Measurements from ENCODE around the gene ATP8A2. TPM values are rescaled to one million over a fixed set of nuclear protein-coding genes. Genes with fewer than 3 reads are reported as not detected.

Gene ATP8A2
- total and polyA plus RNA-seq, 2 of the 4 experiments (the other 2 are of a cell fraction) = 0.02 to 0.18 TPM

GRCh38 chr13:25811506-25811905, 439.7 kb downstream of the ATP8A2 start:
- Histone ChIP-seq H3K9me1 (ENCODE audit: insufficient read depth, low read length) (no peaks in the 10 kb centered on the region), H3K14ac (replicated peaks; ENCODE audit: low read depth, low read length) (no peak overlapping the region), H3K27me3 (ENCODE audit: control insufficient read depth, insufficient read depth, low read length) (no peaks in the 10 kb centered on the region), H3K23ac (ENCODE audit: low read depth, low read length) (no peak overlapping the region), H3K56ac (ENCODE audit: extremely low read depth, insufficient read depth, low read length) (no peak overlapping the region), H3K9me3 (ENCODE audit: control insufficient read depth, insufficient read depth, low read length) (0 out of 2 replicates have a peak, but pooled peaks cover 2% of the 10 kb centered on the region), H3K79me1 (ENCODE audit: low read depth in 1 of 2, low read length in 2 of 2) (no peaks in the 10 kb centered on the region), H4K8ac (ENCODE audit: low read depth in 2 of 2, low read length in 2 of 2) (no peak overlapping the region), H2AK5ac (ENCODE audit: low read depth, low read length) (no peak overlapping the region), H4K5ac (ENCODE audit: low read depth, low read length) (no peak overlapping the region), H3K4me2 (ENCODE audit: low read depth, low read length) (no peak overlapping the region), H4K20me1 (ENCODE audit: insufficient read depth, low read length) (no peaks in the 10 kb centered on the region), H2BK120ac (ENCODE audit: low read depth, low read length) (no peak overlapping the region), H2BK5ac (ENCODE audit: low read depth, low read length, poor library complexity, severe bottlenecking) (no peak overlapping the region), H2BK20ac (ENCODE audit: low read depth, low read length) (no peak overlapping the region), H3K9ac (ENCODE audit: low read depth, low read length) (no peak overlapping the region), H2AFZ (replicated peaks; ENCODE audit: low read length, poor library complexity) (no peak overlapping the region), H2AK9ac (replicated peaks; ENCODE audit: low read depth, low read length, poor library complexity) (no peak overlapping the region), H3K36me3 (ENCODE audit: control insufficient read depth, insufficient read depth, low read length) (no peaks in the 10 kb centered on the region), H3K4ac (ENCODE audit: low read depth, low read length) (no peak overlapping the region), H2BK15ac (ENCODE audit: low read depth, low read length) (no peak overlapping the region), H3K4me1 (ENCODE audit: control insufficient read depth, insufficient read depth, low read length) (no peaks in the 10 kb centered on the region), H3K27ac (ENCODE audit: insufficient read depth, low read length) (no peak overlapping the region), H3K4me3 (ENCODE audit: insufficient read depth, low read depth, low read length) (no peak overlapping the region), H4K91ac (ENCODE audit: insufficient read depth, low read depth, low read length) (no peak overlapping the region), H3K18ac (ENCODE audit: low read depth, low read length) (no peak overlapping the region)
- TF ChIP-seq, protein P1, sequence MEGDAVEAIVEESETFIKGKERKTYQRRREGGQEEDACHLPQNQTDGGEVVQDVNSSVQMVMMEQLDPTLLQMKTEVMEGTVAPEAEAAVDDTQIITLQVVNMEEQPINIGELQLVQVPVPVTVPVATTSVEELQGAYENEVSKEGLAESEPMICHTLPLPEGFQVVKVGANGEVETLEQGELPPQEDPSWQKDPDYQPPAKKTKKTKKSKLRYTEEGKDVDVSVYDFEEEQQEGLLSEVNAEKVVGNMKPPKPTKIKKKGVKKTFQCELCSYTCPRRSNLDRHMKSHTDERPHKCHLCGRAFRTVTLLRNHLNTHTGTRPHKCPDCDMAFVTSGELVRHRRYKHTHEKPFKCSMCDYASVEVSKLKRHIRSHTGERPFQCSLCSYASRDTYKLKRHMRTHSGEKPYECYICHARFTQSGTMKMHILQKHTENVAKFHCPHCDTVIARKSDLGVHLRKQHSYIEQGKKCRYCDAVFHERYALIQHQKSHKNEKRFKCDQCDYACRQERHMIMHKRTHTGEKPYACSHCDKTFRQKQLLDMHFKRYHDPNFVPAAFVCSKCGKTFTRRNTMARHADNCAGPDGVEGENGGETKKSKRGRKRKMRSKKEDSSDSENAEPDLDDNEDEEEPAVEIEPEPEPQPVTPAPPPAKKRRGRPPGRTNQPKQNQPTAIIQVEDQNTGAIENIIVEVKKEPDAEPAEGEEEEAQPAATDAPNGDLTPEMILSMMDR (conservative IDR thresholded peaks at IDR 0.05; ENCODE audit: low read depth, low read length) = no peak
- TF ChIP-seq FOS (IDR thresholded peaks at IDR 0.05; ENCODE audit: low read depth, low read length) = no peak
- no peak for TF ChIP-seq RFX5 (IDR thresholded peaks at IDR 0.05; ENCODE audit: low read depth, low read length)
- TF ChIP-seq RCOR1 (IDR thresholded peaks at IDR 0.05; ENCODE audit: insufficient replicate concordance, low read length) = no peak
- TF ChIP-seq, protein P2, sequence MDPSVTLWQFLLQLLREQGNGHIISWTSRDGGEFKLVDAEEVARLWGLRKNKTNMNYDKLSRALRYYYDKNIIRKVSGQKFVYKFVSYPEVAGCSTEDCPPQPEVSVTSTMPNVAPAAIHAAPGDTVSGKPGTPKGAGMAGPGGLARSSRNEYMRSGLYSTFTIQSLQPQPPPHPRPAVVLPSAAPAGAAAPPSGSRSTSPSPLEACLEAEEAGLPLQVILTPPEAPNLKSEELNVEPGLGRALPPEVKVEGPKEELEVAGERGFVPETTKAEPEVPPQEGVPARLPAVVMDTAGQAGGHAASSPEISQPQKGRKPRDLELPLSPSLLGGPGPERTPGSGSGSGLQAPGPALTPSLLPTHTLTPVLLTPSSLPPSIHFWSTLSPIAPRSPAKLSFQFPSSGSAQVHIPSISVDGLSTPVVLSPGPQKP (IDR thresholded peaks at IDR 0.05; ENCODE audit: borderline replicate concordance, low read depth, low read length) = no peak
- no peak for TF ChIP-seq MAFK (IDR thresholded peaks at IDR 0.05; ENCODE audit: low read depth, low read length)
- TF ChIP-seq MAZ (IDR thresholded peaks at IDR 0.05; ENCODE audit: borderline replicate concordance, low read depth, low read length) = no peak
- no peak for TF ChIP-seq POLR2A (IDR thresholded peaks at IDR 0.05; ENCODE audit: low read depth, low read length)
- TF ChIP-seq MXI1 (IDR thresholded peaks at IDR 0.05; ENCODE audit: borderline replicate concordance, low read depth, low read length) = no peak
- TF ChIP-seq SMC3 (IDR thresholded peaks at IDR 0.05; ENCODE audit: low read depth, low read length) = no peak
- no peak for TF ChIP-seq NFE2L2 (IDR thresholded peaks at IDR 0.05; ENCODE audit: low read depth, low read length)
- no peak for TF ChIP-seq CHD1 (IDR thresholded peaks at IDR 0.05; ENCODE audit: low read depth, low read length)
- TF ChIP-seq, protein P3, sequence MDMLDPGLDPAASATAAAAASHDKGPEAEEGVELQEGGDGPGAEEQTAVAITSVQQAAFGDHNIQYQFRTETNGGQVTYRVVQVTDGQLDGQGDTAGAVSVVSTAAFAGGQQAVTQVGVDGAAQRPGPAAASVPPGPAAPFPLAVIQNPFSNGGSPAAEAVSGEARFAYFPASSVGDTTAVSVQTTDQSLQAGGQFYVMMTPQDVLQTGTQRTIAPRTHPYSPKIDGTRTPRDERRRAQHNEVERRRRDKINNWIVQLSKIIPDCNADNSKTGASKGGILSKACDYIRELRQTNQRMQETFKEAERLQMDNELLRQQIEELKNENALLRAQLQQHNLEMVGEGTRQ (IDR thresholded peaks at IDR 0.05; ENCODE audit: low read depth, low read length) = no peak
- no peak for TF ChIP-seq CEBPB (IDR thresholded peaks at IDR 0.05; ENCODE audit: low read depth, low read length)
- no peak for TF ChIP-seq BHLHE40 (IDR thresholded peaks at IDR 0.05; ENCODE audit: low read depth, low read length)
- TF ChIP-seq RAD21 (IDR thresholded peaks at IDR 0.05; ENCODE audit: low read length) = no peak
- no peak for DNase-seq
- no CpG with 5 or more reads among the region's 3 CpGs for WGBS, 2 experiments (ENCODE audit: extremely low coverage in 2 of 2, insufficient read length in 1 of 2)
- in situ Hi-C loops (cut with MboI; ENCODE audit: low sequenced_read_pairs) = no loop called here
- ChIA-PET CTCF (interaction anchor here (0.6 kb wide), 1 partner anchor 9 kb away, joined by 3 read pairs; no protein-coding TSS in a partner anchor), POLR2A (ENCODE audit: unreplicated experiment) (no interaction called here)
- intact Hi-C loops (cut with micrococcal nuclease) = no loop called here
- no TSS peak for BruUV-seq (replicated peaks)
- no peak for ATAC-seq (ENCODE audit: low read depth)
- dilution Hi-C loops (cut with HindIII; ENCODE audit: low sequenced_read_pairs, unreplicated experiment) = no loop called here
